GM10248 (cell line): ENCODE results near the gene ARRDC1.

Source experiments
- CTCF ChIA-PET: fragments of 300-600 bp; sonication (Branson Sonifier 250); formaldehyde crosslinking; extraction: SDS; loops from one replicate; lab custom pipeline; 2021; ENCODE audit warnings: antibody characterized with exemption; lab: Yijun Ruan, JAX
- POLR2A ChIA-PET: fragments of 350-650 bp; sonication (Branson Sonifier 250); formaldehyde crosslinking; extraction: SDS; loops from one replicate; lab custom pipeline; 2020; ENCODE audit warnings: antibody characterized with exemption; lab: Yijun Ruan, JAX
- DNase-seq: peaks from one replicate; pipeline ENCODE4 v3.0.0; 2012; ENCODE audit errors: extremely low spot score
- TF ChIP-seq, protein P1 (sequence below): IDR thresholded peaks from 2 replicates; pipeline ENCODE4 v1.5.1; 2012; ENCODE audit warnings: mild to moderate bottlenecking, low read depth; ENCODE audit errors: extremely low read depth, missing control alignments, control extremely low read depth

ARRDC1 gene

DNA sequence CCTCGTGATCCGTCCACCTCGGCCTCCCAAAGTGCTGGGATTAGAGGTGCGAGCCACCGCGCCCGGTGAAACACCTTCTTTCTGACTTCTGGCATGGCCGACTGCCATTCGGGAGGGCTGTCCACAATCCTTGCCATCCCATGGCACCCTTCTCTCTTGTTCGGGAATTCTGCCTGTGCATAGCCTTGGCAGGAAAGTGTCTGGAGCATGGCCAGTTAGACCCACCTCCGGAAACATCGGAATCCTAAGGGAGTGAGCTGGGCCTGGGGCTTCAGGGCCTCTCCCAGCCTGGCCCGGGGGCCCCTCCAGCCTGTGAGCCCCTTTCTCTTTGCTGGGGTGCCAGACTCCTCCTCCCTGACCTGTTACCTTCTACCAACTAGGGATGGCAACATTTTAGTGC lies 1.6 kb upstream of the ARRDC1 start:
- TF ChIP-seq, protein P1, sequence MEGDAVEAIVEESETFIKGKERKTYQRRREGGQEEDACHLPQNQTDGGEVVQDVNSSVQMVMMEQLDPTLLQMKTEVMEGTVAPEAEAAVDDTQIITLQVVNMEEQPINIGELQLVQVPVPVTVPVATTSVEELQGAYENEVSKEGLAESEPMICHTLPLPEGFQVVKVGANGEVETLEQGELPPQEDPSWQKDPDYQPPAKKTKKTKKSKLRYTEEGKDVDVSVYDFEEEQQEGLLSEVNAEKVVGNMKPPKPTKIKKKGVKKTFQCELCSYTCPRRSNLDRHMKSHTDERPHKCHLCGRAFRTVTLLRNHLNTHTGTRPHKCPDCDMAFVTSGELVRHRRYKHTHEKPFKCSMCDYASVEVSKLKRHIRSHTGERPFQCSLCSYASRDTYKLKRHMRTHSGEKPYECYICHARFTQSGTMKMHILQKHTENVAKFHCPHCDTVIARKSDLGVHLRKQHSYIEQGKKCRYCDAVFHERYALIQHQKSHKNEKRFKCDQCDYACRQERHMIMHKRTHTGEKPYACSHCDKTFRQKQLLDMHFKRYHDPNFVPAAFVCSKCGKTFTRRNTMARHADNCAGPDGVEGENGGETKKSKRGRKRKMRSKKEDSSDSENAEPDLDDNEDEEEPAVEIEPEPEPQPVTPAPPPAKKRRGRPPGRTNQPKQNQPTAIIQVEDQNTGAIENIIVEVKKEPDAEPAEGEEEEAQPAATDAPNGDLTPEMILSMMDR = no peak
- POLR2A ChIA-PET = no interaction called here
- CTCF ChIA-PET = no interaction called here
- DNase-seq = no peak

DNA sequence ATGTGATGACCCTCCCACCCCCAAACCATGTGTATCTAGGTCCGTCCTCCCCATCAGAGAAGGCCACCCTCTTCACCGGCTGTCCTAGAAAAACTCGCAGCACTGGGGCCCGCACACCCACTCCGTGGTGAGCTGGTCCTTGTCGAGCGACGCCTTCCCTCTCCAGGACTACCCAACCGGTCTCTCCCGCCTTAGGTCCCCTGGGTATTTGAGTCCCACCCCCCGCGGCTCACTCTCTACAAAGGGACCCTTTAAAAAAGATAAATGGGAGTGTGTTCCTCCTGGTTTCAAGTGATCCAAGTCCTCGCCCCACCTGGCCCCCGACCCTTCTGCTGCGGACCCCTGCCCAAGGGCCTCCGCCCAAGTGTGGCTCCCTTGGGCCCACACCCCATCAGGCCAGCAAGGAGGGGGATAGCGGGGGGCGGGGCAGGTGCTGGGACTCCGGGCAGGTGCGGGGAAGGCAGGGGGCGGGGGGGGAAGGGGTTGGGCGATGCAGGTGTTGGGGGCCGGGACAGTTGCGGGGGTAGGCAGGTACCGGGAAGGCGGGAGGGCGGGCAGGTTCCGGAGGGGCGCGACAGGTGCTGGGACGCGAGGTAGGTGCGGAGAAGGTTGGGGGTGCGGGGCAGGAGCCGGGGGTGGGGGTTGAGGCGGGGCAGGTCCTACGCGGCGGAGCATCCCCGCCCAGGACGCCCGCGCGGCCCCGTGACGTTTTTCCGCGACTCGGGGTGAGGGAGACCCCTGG lies 970 bp upstream of the ARRDC1 start:
- DNase-seq = no peak
- CTCF ChIA-PET = no interaction called here
- TF ChIP-seq, protein P1 = no peak
- POLR2A ChIA-PET = interaction anchor here (1.0 kb wide), 1 partner anchor 302 kb away, joined by 3 read pairs; the partner anchor contains the start of gene NRARP

DNA sequence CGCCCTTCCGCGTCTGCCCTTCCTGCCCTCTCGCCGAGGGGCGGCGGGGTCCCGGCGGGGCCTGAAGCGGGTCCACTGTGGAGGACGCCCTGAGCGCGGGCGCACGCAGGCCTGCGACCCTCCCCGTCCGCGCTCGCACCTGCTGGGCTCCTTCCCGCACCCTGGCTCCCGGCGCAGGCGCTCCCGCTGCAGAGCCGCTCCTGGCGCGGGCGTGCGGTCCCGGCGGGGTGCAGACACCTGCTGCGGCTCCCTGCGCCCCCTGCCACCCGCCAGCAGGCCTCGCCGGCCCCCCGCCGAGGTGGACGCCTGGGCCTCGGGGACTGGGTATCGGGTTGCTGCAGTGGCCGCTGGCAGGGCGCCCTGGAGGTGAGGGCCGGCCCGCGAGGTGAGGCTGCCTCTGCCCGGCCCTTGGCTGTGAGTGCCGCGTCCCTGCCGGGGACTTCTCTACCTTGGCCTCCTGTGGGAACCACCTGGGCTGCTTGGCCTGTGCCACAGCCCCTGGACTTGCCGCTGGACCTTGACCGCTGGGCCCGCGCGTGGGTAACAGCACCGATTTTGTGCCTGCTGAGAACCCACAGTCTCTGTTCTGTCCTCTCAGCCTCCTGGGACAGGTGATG lies 627 bp downstream of the ARRDC1 start:
- no peak for DNase-seq
- TF ChIP-seq, protein P1 = peak; percentile 1
- ChIA-PET POLR2A (no interaction called here), CTCF (no interaction called here)

DNA sequence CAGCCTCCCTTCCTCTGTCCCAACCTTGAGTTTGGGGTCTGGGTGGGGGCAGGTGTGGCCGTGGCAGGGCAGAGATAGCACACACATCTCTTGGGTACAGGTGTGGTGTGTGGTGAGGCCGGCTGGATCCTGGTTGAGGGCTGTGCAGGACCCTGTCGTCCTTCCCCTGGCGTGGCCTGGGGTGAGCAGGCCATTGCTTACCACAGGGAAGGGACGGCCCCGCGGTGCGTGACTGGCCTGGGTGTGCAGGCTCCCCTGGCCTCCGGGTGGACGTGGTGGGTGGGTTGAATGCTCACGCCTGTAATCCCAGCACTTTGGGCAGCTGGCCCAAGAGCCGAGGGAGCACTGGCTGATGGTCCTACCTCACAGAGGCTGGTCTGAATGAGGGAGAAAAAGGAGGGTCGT lies 1.2 kb downstream of the ARRDC1 start:
- TF ChIP-seq, protein P1 = no peak
- POLR2A ChIA-PET = no interaction called here
- no peak for DNase-seq
- CTCF ChIA-PET = interaction anchor here (1.8 kb wide), 1 partner anchor 15 kb away, joined by 6 read pairs; no protein-coding TSS in a partner anchor

DNA sequence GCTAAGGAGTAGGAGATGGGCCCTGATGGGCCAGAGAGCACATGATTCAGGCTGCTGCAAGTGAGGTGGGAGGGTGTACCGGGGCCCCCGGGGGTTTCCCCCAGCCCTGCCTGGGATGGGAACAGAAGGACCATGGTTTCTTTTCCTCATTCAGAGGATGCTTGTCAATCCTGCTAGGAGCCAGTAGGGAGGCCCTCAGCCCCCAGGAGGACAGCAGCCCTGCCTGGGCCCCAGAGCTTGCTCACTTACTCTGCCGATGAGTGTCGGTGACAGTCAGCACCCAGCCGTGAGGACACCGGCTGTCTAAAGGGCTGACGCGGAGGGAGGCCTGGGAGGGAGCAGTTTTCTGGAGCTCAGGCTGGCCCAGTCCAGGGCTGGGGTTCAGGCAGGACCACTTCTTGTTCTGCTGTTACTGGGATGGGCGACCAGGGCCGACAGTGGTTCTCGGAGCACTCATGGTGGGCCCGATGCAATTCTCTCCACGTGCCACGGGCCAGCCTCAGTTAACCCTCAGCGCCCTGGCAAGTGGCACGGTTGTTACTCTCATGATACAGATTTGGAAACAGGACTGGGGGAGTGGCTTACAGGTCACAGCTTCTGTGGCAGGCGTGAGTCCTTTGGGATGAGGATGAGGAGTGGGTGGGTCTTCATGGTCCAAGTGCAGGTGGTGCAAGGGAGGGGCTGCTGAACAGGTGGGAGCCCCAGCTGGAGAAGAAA lies 1.8 kb downstream of the ARRDC1 start:
- CTCF ChIA-PET = interaction anchor here (1.8 kb wide), 1 partner anchor 16 kb away, joined by 6 read pairs; no protein-coding TSS in a partner anchor
- no peak for DNase-seq
- TF ChIP-seq, protein P1 = no peak
- POLR2A ChIA-PET = no interaction called here

DNA sequence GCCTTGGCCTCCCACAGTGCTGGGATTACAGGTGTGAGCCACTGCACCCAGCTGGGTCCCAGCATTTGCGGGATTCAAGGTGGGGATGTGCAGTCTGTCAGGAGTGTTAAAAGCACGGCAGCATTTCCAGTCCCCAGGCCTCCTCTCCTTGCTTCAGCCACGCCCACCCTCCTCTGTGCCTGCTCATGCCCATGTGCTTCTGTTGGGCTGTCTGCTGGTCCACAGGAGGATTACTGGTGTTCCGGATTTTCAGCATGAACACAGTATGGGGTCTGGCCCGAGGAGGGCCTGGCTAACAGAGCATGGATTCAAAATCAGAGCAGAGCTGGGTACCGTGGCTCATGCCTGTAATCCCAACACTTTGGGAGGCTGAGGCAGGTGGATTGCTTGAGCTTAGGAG lies 5.5 kb downstream of the ARRDC1 start:
- ChIA-PET CTCF (no interaction called here), POLR2A (no interaction called here)
- DNase-seq = no peak
- TF ChIP-seq, protein P1 = no peak
